Smooth muscle cell of the brain vasculature (primary cell): ENCODE results near the gene IGFBP2.

Source experiments
- DNase-seq: peaks from one replicate; pipeline ENCODE4 v3.0.0-alpha.2; 2012; ENCODE audit warnings: low read depth, low spot score

IGFBP2 gene

GRCh38 chr2:216615298-216616082, 17.7 kb upstream of the IGFBP2 start:
- no peak for DNase-seq

- DNase-seq, result no peak
Observed at GRCh38 chr2:216616083-216616678, 17.0 kb upstream of the IGFBP2 start.

DNA sequence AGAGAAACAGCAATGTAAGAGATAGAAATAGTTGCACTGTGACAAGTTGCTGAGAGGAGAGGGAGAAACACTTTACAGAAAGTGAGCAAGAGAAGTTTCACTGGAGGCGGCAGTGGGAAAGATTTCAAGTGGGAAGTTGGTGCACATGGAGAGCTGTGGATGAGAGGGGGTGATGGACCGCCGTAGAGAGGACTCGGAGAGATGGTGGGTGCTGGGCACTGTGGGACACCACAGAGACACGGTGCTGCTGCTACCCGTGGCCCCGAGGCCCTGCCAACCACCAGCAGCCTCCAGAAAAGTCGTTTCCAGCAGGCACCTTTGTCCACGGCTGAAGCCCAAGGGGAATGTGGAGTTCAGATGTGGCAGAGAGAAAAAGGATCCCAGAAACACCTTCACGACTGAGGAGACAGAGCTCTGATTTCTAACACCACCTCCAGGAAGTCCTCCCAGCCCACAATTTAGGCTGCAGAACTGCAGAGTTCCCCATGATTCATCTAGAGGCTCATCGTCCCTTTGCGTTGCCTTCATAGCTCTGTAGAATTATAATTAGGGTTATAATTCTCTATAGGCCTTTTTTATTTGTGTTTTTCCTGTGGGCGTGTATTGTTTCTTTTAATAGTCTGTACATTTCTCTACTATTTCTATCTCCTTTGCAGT, 15.9 kb upstream of the IGFBP2 start:
- no peak for DNase-seq

DNA sequence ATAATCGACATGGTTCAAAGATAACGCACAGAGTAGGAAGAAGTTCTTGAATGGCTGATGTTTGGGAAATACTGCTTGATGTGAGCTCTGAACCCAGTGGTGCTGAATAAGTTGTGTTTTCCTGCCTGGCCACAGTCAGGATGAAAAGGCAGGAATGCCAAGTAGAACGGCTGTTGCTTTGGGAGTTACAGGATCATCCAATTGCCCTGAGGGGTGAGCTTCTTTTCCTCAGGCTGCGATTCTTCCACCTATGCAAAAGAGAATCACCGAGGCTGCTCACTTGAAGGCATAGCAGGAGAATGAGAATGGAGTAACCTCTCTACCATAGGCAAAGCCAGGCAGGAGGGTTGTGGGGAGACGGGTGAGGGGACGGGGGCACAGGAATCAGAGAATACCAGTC, 14.4 kb upstream of the IGFBP2 start:
- DNase-seq, result no peak

- DNase-seq, result no peak
Observed at GRCh38 chr2:216619411-216620393, 13.5 kb upstream of the IGFBP2 start.

DNA sequence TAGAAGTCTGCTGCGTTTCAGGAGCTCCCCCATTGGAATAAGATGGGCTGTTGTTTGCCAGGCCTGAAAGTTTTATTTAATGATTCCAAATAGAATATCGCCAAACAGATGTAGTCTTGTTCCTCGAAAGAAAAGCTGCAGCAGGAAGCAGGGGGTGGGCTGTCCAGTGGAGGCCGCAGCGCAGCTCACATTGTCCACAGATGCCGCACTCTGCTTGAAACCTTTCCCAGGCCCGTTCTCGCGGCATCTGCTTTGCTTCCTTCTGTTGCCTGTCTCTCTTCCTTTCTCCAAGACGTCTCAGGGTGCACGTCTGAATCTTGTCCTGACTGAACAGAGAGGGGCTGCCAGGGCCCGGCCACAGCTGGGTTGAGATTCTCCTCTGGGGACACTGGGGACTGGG, 12.4 kb upstream of the IGFBP2 start:
- DNase-seq, result no peak

GRCh38 chr2:216621292-216621691, 11.9 kb upstream of the IGFBP2 start:
- DNase-seq, result no peak

DNA sequence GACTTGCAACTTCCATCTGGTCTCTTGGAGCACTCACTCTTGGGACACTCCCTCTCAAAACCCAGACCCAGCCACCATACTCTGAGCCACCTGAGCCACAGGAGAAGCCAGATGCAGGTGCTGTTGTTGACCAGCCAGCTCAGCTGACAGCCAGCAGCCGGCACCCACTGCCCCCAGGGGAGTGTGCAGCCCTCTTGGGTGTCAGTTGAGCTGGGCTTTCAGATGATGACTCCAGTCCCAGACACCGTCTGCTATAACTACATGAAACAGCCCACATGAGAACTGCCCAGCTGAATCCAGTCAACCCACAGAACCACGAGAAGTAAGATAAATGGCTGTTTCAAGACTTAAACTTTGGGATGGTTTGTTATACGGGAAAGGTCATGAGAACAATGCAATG, 10.7 kb upstream of the IGFBP2 start:
- DNase-seq, result no peak

DNA sequence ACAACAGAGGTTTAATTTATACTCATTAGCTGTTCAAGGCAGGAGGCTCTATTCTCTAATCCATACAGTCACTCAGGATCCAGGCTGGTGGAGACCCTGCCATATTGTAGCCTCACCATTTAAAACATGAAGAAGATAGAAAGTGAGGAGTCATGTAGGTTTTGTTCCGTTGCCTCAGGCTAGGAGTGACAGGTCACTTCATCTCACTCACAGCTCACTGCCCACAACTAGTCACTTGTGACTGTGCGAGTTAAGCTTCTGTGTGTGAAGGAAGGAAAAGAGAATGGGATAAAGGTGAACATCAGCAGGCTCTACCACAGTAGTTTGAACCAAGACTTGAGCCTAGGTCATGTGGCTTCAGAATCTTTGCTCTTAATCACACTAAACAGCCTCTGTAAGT, 9.0 kb upstream of the IGFBP2 start:
- no peak for DNase-seq

GRCh38 chr2:216626168-216626874, 6.9 kb upstream of the IGFBP2 start:
- no peak for DNase-seq

DNA sequence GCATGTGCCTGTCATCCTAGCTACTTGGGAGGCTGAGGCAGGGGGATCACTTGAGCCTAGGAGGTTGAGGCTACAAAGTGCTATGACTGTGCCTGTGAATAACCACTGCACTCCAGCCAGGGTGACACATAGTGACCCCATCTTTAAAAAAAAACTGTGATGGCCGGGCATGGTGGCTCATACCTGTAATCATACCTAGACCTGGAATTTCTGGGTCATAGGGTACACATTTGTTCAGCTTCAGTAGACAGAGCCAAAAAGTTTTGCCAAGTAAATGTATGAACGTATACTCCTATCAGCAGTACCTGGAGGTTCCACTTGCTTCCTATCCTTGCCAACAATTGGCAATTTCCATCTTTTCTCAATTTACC, 6.4 kb upstream of the IGFBP2 start:
- DNase-seq, result no peak

GRCh38 chr2:216629784-216630183, 3.4 kb upstream of the IGFBP2 start:
- no peak for DNase-seq

- no peak for DNase-seq
Observed at GRCh38 chr2:216632346-216632951, 771 bp upstream of the IGFBP2 start.

DNA sequence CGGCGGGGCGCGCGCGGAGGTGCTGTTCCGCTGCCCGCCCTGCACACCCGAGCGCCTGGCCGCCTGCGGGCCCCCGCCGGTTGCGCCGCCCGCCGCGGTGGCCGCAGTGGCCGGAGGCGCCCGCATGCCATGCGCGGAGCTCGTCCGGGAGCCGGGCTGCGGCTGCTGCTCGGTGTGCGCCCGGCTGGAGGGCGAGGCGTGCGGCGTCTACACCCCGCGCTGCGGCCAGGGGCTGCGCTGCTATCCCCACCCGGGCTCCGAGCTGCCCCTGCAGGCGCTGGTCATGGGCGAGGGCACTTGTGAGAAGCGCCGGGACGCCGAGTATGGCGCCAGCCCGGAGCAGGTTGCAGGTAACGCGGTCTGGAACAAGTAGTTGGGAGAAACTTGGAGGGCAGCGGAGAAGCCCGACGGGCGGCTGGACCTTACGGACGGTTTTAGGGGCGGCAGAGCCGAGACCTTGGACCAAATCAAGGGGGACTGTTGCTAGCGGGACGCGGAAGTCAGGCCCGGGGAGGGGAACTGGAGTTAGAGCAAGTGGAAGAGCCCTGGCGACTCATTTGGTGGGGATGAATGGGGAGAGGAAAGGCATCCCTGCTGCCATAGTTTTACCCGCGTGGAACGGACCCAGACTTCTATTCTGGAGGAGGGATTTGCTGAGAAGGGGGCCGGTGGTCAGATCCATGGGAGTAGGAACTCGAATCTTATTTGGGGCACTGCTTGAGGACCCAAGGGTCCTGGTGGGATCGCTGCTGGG, 573 bp downstream of the IGFBP2 start:
- DNase-seq, result no peak

GRCh38 chr2:216634370-216635148, 1.3 kb downstream of the IGFBP2 start:
- no peak for DNase-seq

- no peak for DNase-seq
Observed at GRCh38 chr2:216635171-216635570, 2.0 kb downstream of the IGFBP2 start.

GRCh38 chr2:216635701-216636550, 2.7 kb downstream of the IGFBP2 start:
- DNase-seq, result no peak
